Gastroesophageal sphincter (tissue), 3 donors: Measurements from ENCODE around the gene ACKR3.

ENCODE experiments used
- POLR2AphosphoS5 ChIP-seq: sonication (generic); formaldehyde crosslinking; IDR thresholded peaks from one replicate; pipeline ENCODE4 v1.6.1; 2017; ENCODE audit warnings: antibody characterized with exemption
- TF ChIP-seq, protein P1 (sequence below), 4 experiments: fragments of 200-600 bp in 2 of 4; fragments of 450-650 bp in 2 of 4; sonication (generic) in 1 of 4; IDR thresholded peaks; one replicate each; pipeline ENCODE4 v1.5.1; 2017 to 2019; ENCODE audit warnings: antibody characterized with exemption in 4 of 4, mild to moderate bottlenecking in 2 of 4, moderate library complexity in 2 of 4

- TF ChIP-seq, protein P1, sequence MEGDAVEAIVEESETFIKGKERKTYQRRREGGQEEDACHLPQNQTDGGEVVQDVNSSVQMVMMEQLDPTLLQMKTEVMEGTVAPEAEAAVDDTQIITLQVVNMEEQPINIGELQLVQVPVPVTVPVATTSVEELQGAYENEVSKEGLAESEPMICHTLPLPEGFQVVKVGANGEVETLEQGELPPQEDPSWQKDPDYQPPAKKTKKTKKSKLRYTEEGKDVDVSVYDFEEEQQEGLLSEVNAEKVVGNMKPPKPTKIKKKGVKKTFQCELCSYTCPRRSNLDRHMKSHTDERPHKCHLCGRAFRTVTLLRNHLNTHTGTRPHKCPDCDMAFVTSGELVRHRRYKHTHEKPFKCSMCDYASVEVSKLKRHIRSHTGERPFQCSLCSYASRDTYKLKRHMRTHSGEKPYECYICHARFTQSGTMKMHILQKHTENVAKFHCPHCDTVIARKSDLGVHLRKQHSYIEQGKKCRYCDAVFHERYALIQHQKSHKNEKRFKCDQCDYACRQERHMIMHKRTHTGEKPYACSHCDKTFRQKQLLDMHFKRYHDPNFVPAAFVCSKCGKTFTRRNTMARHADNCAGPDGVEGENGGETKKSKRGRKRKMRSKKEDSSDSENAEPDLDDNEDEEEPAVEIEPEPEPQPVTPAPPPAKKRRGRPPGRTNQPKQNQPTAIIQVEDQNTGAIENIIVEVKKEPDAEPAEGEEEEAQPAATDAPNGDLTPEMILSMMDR (IDR thresholded peaks at IDR 0.05): no peak
- no peak for TF ChIP-seq POLR2AphosphoS5
These were observed 43.1 kb downstream of the ACKR3 start for GRCh38 chr2:236612737-236613136.
